HG02642 (cell line): ENCODE data around the gene MREG.

Experiments used
- ATAC-seq: cut with Tn5 transposase; IDR thresholded peaks from one replicate; pipeline ENCODE4 v1.9.1; 2021; ENCODE audit warnings: mild to moderate bottlenecking; ENCODE audit not compliant: unreplicated experiment, poor library complexity

Gene MREG

GRCh38 chr2:216013080-216013909 lies at the start of gene MREG:
TSS of gene MREG (minus strand) at chr2:216013551. CDS start at chr2:216013327, 224 bp downstream.
- ATAC-seq, result peak; percentile 49

- no peak for ATAC-seq
Observed at GRCh38 chr2:216059233-216059834, 46.0 kb upstream of the MREG start.

- peak; percentile 89 for ATAC-seq
Observed at GRCh38 chr2:216057688-216058193, 44.4 kb upstream of the MREG start.

GRCh38 chr2:216056739-216057138 lies 43.4 kb upstream of the MREG start:
- peak; percentile 37 for ATAC-seq

- no peak for ATAC-seq
Observed at GRCh38 chr2:216055680-216056079, 42.3 kb upstream of the MREG start.

- no peak for ATAC-seq
Observed at GRCh38 chr2:216052420-216052819, 39.1 kb upstream of the MREG start.

GRCh38 chr2:216051350-216051749 lies 38.0 kb upstream of the MREG start:
- no peak for ATAC-seq

- no peak for ATAC-seq
Observed at GRCh38 chr2:216049452-216049851, 36.1 kb upstream of the MREG start.

GRCh38 chr2:216047397-216047796 lies 34.0 kb upstream of the MREG start:
- no peak for ATAC-seq

- ATAC-seq, result peak; percentile 90
Observed at GRCh38 chr2:216044883-216045486, 31.6 kb upstream of the MREG start.

GRCh38 chr2:216043949-216044348 lies 30.6 kb upstream of the MREG start:
- ATAC-seq, result no peak

- ATAC-seq, result no peak
Observed at GRCh38 chr2:216041438-216041837, 28.1 kb upstream of the MREG start.

GRCh38 chr2:216039918-216040317 lies 26.6 kb upstream of the MREG start:
- ATAC-seq, result no peak

- ATAC-seq, result peak; percentile 35
Observed at GRCh38 chr2:216034065-216034464, 20.7 kb upstream of the MREG start.

- ATAC-seq, result peak; percentile 50
Observed at GRCh38 chr2:216033403-216033802, 20.1 kb upstream of the MREG start.

- peak; percentile 66 for ATAC-seq
Observed at GRCh38 chr2:216031960-216032689, 18.8 kb upstream of the MREG start.

GRCh38 chr2:216030216-216030615 lies 16.9 kb upstream of the MREG start:
- ATAC-seq, result no peak

- no peak for ATAC-seq
Observed at GRCh38 chr2:216029416-216030129, 16.2 kb upstream of the MREG start.

- ATAC-seq, result no peak
Observed at GRCh38 chr2:216024779-216025336, 11.5 kb upstream of the MREG start.
